Subcutaneous abdominal adipose tissue (tissue), 5 donors: ENCODE measurements around the gene EPHX1.

ENCODE experiments used
- H3K27ac ChIP-seq: one replicate; pipeline ENCODE4 v1.7.0; 2013; ENCODE audit warnings: low read depth, mild to moderate bottlenecking, inconsistent platforms, low read length, moderate library complexity
- H3K27me3 ChIP-seq, 5 donors: one replicate each; pipeline ENCODE4 v1.7.0; 2013; ENCODE audit warnings: low read length in 5 of 5, inconsistent platforms in 1 of 5; ENCODE audit not compliant: control insufficient read depth in 5 of 5, insufficient read depth in 4 of 5
- H3K36me3 ChIP-seq, 5 donors: one replicate each; pipeline ENCODE4 v1.7.0; 2013; ENCODE audit warnings: low read length in 5 of 5; ENCODE audit not compliant: control insufficient read depth in 5 of 5, insufficient read depth in 5 of 5
- H3K4me1 ChIP-seq, 5 donors: one replicate each; pipeline ENCODE4 v1.7.0; 2013; ENCODE audit warnings: low read length in 5 of 5, mild to moderate bottlenecking in 3 of 5, moderate library complexity in 1 of 5; ENCODE audit not compliant: control insufficient read depth in 5 of 5, insufficient read depth in 5 of 5
- H3K4me3 ChIP-seq, 5 donors: one replicate each; pipeline ENCODE4 v1.7.0; 2013; ENCODE audit warnings: low read length in 5 of 5, low read depth in 1 of 5
- H3K9ac ChIP-seq, 5 donors: one replicate each; pipeline ENCODE4 v1.7.0; 2013; ENCODE audit warnings: low read length in 5 of 5, mild to moderate bottlenecking in 4 of 5, moderate library complexity in 3 of 5
- H3K9me3 ChIP-seq, 5 donors: one replicate each; pipeline ENCODE4 v1.7.0; 2013; ENCODE audit warnings: low read length in 5 of 5; ENCODE audit not compliant: control insufficient read depth in 5 of 5
- donor health status: healthy.
- donor health status: healthy.
- donor health status: healthy.
- donor health status: healthy.
- donor health status: healthy.

Gene EPHX1

GRCh38 chr1:225859151-225859550, 49.2 kb downstream of the EPHX1 start:
- H3K9me3 ChIP-seq = no peaks in the 10 kb centered on the region
- no peak overlapping the region for H3K27ac ChIP-seq
- H3K36me3 ChIP-seq = peaks cover 6 to 82% (median 75%) of the 10 kb centered on the region in 5 donors
- no peak overlapping the region for H3K9ac ChIP-seq
- H3K27me3 ChIP-seq = no peaks in the 10 kb centered on the region
- H3K4me3 ChIP-seq = no peak overlapping the region
- H3K4me1 ChIP-seq = no peaks in the 10 kb centered on the region

- Histone ChIP-seq H3K27ac (no peak overlapping the region), H3K4me1 (no peaks in the 10 kb centered on the region), H3K36me3 (peaks cover 3 to 80% (median 74%) of the 10 kb centered on the region in 5 donors)
These were observed 50.2 kb downstream of the EPHX1 start for GRCh38 chr1:225860107-225860506.

GRCh38 chr1:225860876-225861441, 51.0 kb downstream of the EPHX1 start:
- H3K4me3 ChIP-seq = no peak overlapping the region
- H3K9me3 ChIP-seq = no peaks in the 10 kb centered on the region
- H3K9ac ChIP-seq = no peak overlapping the region
- peaks cover 2 to 84% (median 77%) of the 10 kb centered on the region in 5 donors for H3K36me3 ChIP-seq
- no peak overlapping the region for H3K27ac ChIP-seq
- no peaks in the 10 kb centered on the region for H3K27me3 ChIP-seq
- H3K4me1 ChIP-seq = no peaks in the 10 kb centered on the region

More at GRCh38 chr1:225860107-225860506, 50.2 kb downstream of the EPHX1 start:
- Histone ChIP-seq H3K9ac (no peak overlapping the region), H3K4me3 (no peak overlapping the region), H3K9me3 (no peaks in the 10 kb centered on the region), H3K27me3 (no peaks in the 10 kb centered on the region)

- no peak overlapping the region for H3K9ac ChIP-seq
- H3K27ac ChIP-seq = no peak overlapping the region
- no peaks in the 10 kb centered on the region for H3K27me3 ChIP-seq
- H3K36me3 ChIP-seq = peaks cover 2 to 86% (median 80%) of the 10 kb centered on the region in 5 donors
- H3K4me1 ChIP-seq = peaks cover 0 to 4% (median 0%) of the 10 kb centered on the region in 5 donors
- H3K4me3 ChIP-seq = no peak overlapping the region
- H3K9me3 ChIP-seq = no peaks in the 10 kb centered on the region
These were observed 52.1 kb downstream of the EPHX1 start for GRCh38 chr1:225861834-225862580.

GRCh38 chr1:225862581-225862950, 52.6 kb downstream of the EPHX1 start:
- H3K9me3 ChIP-seq = no peaks in the 10 kb centered on the region
- no peak overlapping the region for H3K9ac ChIP-seq
- H3K27ac ChIP-seq = no peak overlapping the region

GRCh38 chr1:225863167-225863566, 53.2 kb downstream of the EPHX1 start:
- Histone ChIP-seq H3K4me3 (no peak overlapping the region), H3K27ac (no peak overlapping the region), H3K36me3 (peaks cover 4 to 93% (median 85%) of the 10 kb centered on the region in 5 donors), H3K27me3 (no peaks in the 10 kb centered on the region), H3K4me1 (peaks cover 0 to 4% (median 0%) of the 10 kb centered on the region in 5 donors), H3K9me3 (no peaks in the 10 kb centered on the region), H3K9ac (no peak overlapping the region)

More at GRCh38 chr1:225862581-225862950, 52.6 kb downstream of the EPHX1 start:
- no peaks in the 10 kb centered on the region for H3K27me3 ChIP-seq
- H3K4me1 ChIP-seq = peaks cover 0 to 4% (median 0%) of the 10 kb centered on the region in 5 donors
- no peak overlapping the region for H3K4me3 ChIP-seq
- H3K36me3 ChIP-seq = peaks cover 2 to 87% (median 82%) of the 10 kb centered on the region in 5 donors

- no peak overlapping the region for H3K9ac ChIP-seq
- H3K27ac ChIP-seq = no peak overlapping the region
- H3K36me3 ChIP-seq = peaks cover 4 to 94% (median 86%) of the 10 kb centered on the region in 5 donors
- H3K27me3 ChIP-seq = no peaks in the 10 kb centered on the region
- no peaks in the 10 kb centered on the region for H3K9me3 ChIP-seq
- peaks cover 0 to 9% (median 4%) of the 10 kb centered on the region in 5 donors for H3K4me1 ChIP-seq
- no peak overlapping the region for H3K4me3 ChIP-seq
These were observed 55.6 kb downstream of the EPHX1 start for GRCh38 chr1:225865514-225865913.

- no peak overlapping the region for H3K9ac ChIP-seq
- peaks cover 0 to 9% (median 4%) of the 10 kb centered on the region in 5 donors for H3K4me1 ChIP-seq
- H3K9me3 ChIP-seq = no peaks in the 10 kb centered on the region
- H3K4me3 ChIP-seq = no peak overlapping the region
- peaks cover 4 to 94% (median 86%) of the 10 kb centered on the region in 5 donors for H3K36me3 ChIP-seq
- H3K27ac ChIP-seq = no peak overlapping the region
- H3K27me3 ChIP-seq = no peaks in the 10 kb centered on the region
These were observed 56.3 kb downstream of the EPHX1 start for GRCh38 chr1:225866061-225866837.

GRCh38 chr1:225866981-225867380, 57.1 kb downstream of the EPHX1 start:
- Histone ChIP-seq H3K4me3 (no peak overlapping the region), H3K9me3 (no peaks in the 10 kb centered on the region), H3K27me3 (no peaks in the 10 kb centered on the region), H3K27ac (no peak overlapping the region), H3K36me3 (peaks cover 4 to 94% (median 86%) of the 10 kb centered on the region in 5 donors), H3K9ac (no peak overlapping the region), H3K4me1 (peaks cover 0 to 9% (median 4%) of the 10 kb centered on the region in 5 donors)
